Osteoblast (primary cell): ENCODE results near the gene ANTXR2. TPM values are rescaled to one million over a fixed set of nuclear protein-coding genes. Genes with fewer than 3 reads are reported as not detected.
"Not testable (repeated sequence)": the region's sequence is repeated elsewhere in the genome, so short reads cannot be mapped to it uniquely, and the experiment has no call there.

Source experiments
- DNase-seq: peaks from one replicate; pipeline ENCODE4 v3.0.0; 2011; ENCODE audit warnings: low spot score, mixed read lengths; ENCODE audit not compliant: insufficient read length; ENCODE audit errors: missing footprints
- H2AFZ ChIP-seq: 2 replicates; pipeline ENCODE4 v1.6.0; 2011; ENCODE audit warnings: mild to moderate bottlenecking, low read length
- H3K27ac ChIP-seq: 2 replicates; pipeline ENCODE4 v1.5.1; 2011; ENCODE audit warnings: mild to moderate bottlenecking, low read depth, low read length, moderate library complexity
- H3K27me3 ChIP-seq: 2 replicates; pipeline ENCODE4 v1.6.0; 2012; ENCODE audit warnings: mild to moderate bottlenecking, control low read depth, inconsistent platforms, low read length, moderate library complexity; ENCODE audit not compliant: insufficient read depth
- H3K36me3 ChIP-seq: 2 replicates; pipeline ENCODE4 v1.5.1; 2011; ENCODE audit warnings: mild to moderate bottlenecking, low read length, control low read depth, moderate library complexity; ENCODE audit not compliant: insufficient read depth
- H3K4me1 ChIP-seq: 2 replicates; pipeline ENCODE4 v1.5.1; 2011; ENCODE audit warnings: mild to moderate bottlenecking, low read length, control low read depth, moderate library complexity; ENCODE audit not compliant: insufficient read depth
- H3K4me2 ChIP-seq: 2 replicates; pipeline ENCODE4 v1.6.0; 2011; ENCODE audit warnings: mild to moderate bottlenecking, low read length; ENCODE audit not compliant: insufficient read depth
- H3K4me3 ChIP-seq: fragments of 200-600 bp; sonication (generic); 3 replicates; pipeline ENCODE4 v1.5.1; 2012; ENCODE audit warnings: mild to moderate bottlenecking, low read length, inconsistent platforms; ENCODE audit not compliant: insufficient read depth
- H3K79me2 ChIP-seq: 2 replicates; pipeline ENCODE4 v1.6.0; 2012; ENCODE audit warnings: mild to moderate bottlenecking, low read length, control low read depth, inconsistent platforms; ENCODE audit not compliant: insufficient read depth
- H3K9me3 ChIP-seq: 2 replicates; pipeline ENCODE4 v1.5.1; 2011; ENCODE audit warnings: low read depth, low read length, control low read depth
- H4K20me1 ChIP-seq: 2 replicates; pipeline ENCODE4 v1.6.0; 2012; ENCODE audit warnings: mild to moderate bottlenecking, low read length, control low read depth; ENCODE audit not compliant: insufficient read depth
- total RNA-seq: library from RNA; depleted of rRNA; stranded (reverse); fragments of >200 nt; gene quantifications from 2 replicates; pipeline ENCODE4 v1.2.3, GENCODE V29; 2012
- TF ChIP-seq, protein P1 (sequence below): IDR thresholded peaks from 2 replicates; pipeline ENCODE4 v1.5.1; 2011; ENCODE audit warnings: mild to moderate bottlenecking, low read depth, low read length, moderate library complexity; ENCODE audit errors: extremely low read depth

Gene ANTXR2
- total RNA-seq, 1 donor: 97.4 TPM

DNA sequence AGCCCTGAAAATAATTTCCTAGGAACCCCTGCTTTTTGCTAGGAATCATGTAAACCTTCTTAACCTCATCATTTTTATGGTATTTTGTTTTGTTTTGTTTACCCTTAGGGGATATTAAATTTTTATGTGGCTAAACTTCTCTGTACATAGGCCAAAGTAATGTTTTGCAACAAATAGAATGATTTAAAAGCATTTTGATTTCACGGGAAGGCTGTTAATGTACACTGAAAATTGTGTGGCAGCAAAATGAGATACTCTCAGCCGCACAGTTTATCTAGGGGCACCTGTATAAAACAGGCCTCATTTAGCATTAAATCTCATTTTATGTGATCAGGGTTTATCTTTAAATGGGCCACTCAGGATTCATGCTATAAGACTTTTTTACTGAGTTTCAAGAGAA is 175.0 kb downstream of the ANTXR2 start:
- Histone ChIP-seq H3K27me3 (peaks cover 3% of the 10 kb centered on the region), H3K9me3 (no peaks in the 10 kb centered on the region), H3K79me2 (no peaks in the 10 kb centered on the region), H3K27ac (no peak overlapping the region), H3K36me3 (no peaks in the 10 kb centered on the region), H3K4me3 (no peak overlapping the region), H3K4me2 (no peak overlapping the region), H3K4me1 (no peaks in the 10 kb centered on the region), H2AFZ (no peak overlapping the region), H4K20me1 (no peaks in the 10 kb centered on the region)
- TF ChIP-seq, protein P1, sequence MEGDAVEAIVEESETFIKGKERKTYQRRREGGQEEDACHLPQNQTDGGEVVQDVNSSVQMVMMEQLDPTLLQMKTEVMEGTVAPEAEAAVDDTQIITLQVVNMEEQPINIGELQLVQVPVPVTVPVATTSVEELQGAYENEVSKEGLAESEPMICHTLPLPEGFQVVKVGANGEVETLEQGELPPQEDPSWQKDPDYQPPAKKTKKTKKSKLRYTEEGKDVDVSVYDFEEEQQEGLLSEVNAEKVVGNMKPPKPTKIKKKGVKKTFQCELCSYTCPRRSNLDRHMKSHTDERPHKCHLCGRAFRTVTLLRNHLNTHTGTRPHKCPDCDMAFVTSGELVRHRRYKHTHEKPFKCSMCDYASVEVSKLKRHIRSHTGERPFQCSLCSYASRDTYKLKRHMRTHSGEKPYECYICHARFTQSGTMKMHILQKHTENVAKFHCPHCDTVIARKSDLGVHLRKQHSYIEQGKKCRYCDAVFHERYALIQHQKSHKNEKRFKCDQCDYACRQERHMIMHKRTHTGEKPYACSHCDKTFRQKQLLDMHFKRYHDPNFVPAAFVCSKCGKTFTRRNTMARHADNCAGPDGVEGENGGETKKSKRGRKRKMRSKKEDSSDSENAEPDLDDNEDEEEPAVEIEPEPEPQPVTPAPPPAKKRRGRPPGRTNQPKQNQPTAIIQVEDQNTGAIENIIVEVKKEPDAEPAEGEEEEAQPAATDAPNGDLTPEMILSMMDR: no peak
- DNase-seq: no peak

DNA sequence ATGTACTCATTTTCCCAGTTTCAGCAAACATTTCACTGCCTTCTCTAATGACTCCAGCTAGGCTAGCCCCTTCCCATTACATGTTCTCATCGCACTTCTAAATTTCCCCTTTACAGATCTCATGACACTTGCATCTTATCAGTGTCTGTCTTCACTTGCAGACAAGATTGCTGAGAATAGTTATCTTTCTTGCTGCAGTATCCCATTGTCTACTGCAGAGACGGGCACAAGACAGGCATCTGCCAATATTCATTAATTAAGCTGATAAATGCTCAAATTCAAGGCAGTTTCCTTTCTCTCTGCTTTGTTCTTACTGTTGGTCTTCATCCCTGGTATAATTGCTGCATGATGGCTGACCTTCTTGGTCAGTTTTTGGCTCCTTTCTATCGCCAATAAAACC is 175.9 kb downstream of the ANTXR2 start:
- Histone ChIP-seq H3K79me2 (no peaks in the 10 kb centered on the region), H3K27me3 (peaks cover 3% of the 10 kb centered on the region), H3K9me3 (no peaks in the 10 kb centered on the region), H3K4me2 (no peak overlapping the region), H4K20me1 (no peaks in the 10 kb centered on the region), H3K27ac (no peak overlapping the region), H2AFZ (no peak overlapping the region), H3K4me3 (no peak overlapping the region), H3K4me1 (no peaks in the 10 kb centered on the region), H3K36me3 (no peaks in the 10 kb centered on the region)
- no peak for DNase-seq
- TF ChIP-seq, protein P1: no peak

DNA sequence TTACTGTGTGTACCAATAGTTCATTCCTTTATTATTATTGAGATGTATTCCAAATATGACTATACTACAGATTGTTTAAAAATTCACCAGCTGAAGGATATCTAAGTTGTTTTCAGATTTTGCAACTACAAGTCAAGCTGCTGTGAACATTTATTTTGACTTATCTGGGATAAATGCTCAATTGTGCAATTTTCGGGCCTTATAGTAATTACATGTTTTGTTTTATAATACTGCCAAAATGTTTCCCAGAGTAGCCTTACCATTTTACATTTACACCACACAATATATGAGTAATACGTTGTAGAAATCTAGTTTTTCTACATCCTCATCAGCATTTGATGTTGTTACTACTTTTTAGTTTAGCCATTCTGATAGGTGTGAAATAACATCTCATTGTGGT is 179.6 kb downstream of the ANTXR2 start:
- Histone ChIP-seq H3K4me3 (no peak overlapping the region), H3K36me3 (no peaks in the 10 kb centered on the region), H3K4me2 (no peak overlapping the region), H3K4me1 (no peaks in the 10 kb centered on the region), H3K27ac (no peak overlapping the region), H4K20me1 (no peaks in the 10 kb centered on the region), H2AFZ (no peak overlapping the region), H3K27me3 (peaks cover 3% of the 10 kb centered on the region), H3K79me2 (no peaks in the 10 kb centered on the region), H3K9me3 (no peaks in the 10 kb centered on the region)
- TF ChIP-seq, protein P1: no peak
- no peak for DNase-seq

DNA sequence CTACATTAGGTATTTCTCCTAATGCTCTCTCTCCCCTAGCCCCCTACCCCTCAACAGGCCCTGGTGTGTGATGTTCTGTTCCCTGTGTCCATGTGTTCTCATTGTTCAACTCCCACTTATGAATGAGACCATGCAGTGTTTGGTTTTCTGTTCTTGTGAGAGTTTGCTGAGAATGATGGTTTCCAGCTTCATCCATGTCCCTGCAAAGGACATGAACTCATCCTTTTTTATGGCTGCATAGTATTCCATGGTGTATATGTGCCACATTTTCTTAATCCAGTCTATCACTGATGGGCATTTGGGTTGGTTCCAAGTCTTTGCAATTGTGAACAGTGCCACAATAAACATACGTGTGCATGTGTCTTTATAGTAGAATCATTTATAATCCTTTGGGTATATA is 184.0 kb downstream of the ANTXR2 start:
- not testable (repeated sequence) for H3K79me2 ChIP-seq, H3K27me3 ChIP-seq, H3K27ac ChIP-seq, H3K4me1 ChIP-seq, H4K20me1 ChIP-seq, H2AFZ ChIP-seq, H3K36me3 ChIP-seq, H3K4me3 ChIP-seq, H3K4me2 ChIP-seq, H3K9me3 ChIP-seq, DNase-seq
